GM10847 (cell line): Measurements from ENCODE around the gene RNU11.

ENCODE experiments used
- POLR2A ChIP-seq: IDR thresholded peaks from 2 replicates; pipeline ENCODE4 v1.6.1; 2011; ENCODE audit not compliant: insufficient read length; ENCODE audit errors: extremely low read depth

RNU11 gene

GRCh38 chr1:28648474-28649198, at the start of gene RNU11:
Gene RNU11, plus strand, starts transcription at chr1:28648600.
- TF ChIP-seq POLR2A = peak; percentile 99

GRCh38 chr1:28601696-28602095, 46.7 kb upstream of the RNU11 start:
- TF ChIP-seq POLR2A = no peak

GRCh38 chr1:28602536-28603439, 45.6 kb upstream of the RNU11 start:
- no peak for TF ChIP-seq POLR2A

GRCh38 chr1:28604411-28604810, 44.0 kb upstream of the RNU11 start:
- TF ChIP-seq POLR2A = no peak

- TF ChIP-seq POLR2A = no peak
These were observed 43.4 kb upstream of the RNU11 start for GRCh38 chr1:28604962-28605361.

GRCh38 chr1:28606771-28607170, 41.6 kb upstream of the RNU11 start:
- TF ChIP-seq POLR2A = no peak

GRCh38 chr1:28613175-28613574, 35.2 kb upstream of the RNU11 start:
- TF ChIP-seq POLR2A = no peak

- no peak for TF ChIP-seq POLR2A
These were observed 16.7 kb upstream of the RNU11 start for GRCh38 chr1:28631713-28632112.

GRCh38 chr1:28632560-28632959, 15.8 kb upstream of the RNU11 start:
- no peak for TF ChIP-seq POLR2A

- TF ChIP-seq POLR2A = no peak
These were observed 7.6 kb upstream of the RNU11 start for GRCh38 chr1:28640766-28641165.

GRCh38 chr1:28642056-28642846, 6.1 kb upstream of the RNU11 start:
- no peak for TF ChIP-seq POLR2A

- peak; percentile 99 for TF ChIP-seq POLR2A
These were observed 5.4 kb upstream of the RNU11 start, which contains the start of gene TAF12 for GRCh38 chr1:28642847-28643635. Gene TAF12, minus strand, starts transcription at chr1:28643067. Its CDS starts 20,986 bp downstream, at chr1:28622081.

- TF ChIP-seq POLR2A = no peak
These were observed 3.9 kb upstream of the RNU11 start for GRCh38 chr1:28644494-28644893.

GRCh38 chr1:28646040-28646439, 2.4 kb upstream of the RNU11 start:
- TF ChIP-seq POLR2A = no peak

GRCh38 chr1:28648008-28648473, 359 bp upstream of the RNU11 start:
- peak; percentile 42 for TF ChIP-seq POLR2A

- no peak for TF ChIP-seq POLR2A
These were observed 7.9 kb downstream of the RNU11 start for GRCh38 chr1:28656335-28656734.
